Peyer's patch (tissue), 4 donors: ENCODE data around the gene MORF4L2. TPM values are rescaled to one million over a fixed set of nuclear protein-coding genes. Genes with fewer than 3 reads are reported as not detected.

Experiments used
- DNase-seq, 3 donors: peaks; one replicate each; pipeline ENCODE4 v3.0.0-alpha.2; 2017 to 2019
- H3K27ac ChIP-seq, 4 donors: fragments of 200-600 bp; sonication (generic); one replicate each; pipeline ENCODE4 v1.5.1; 2016 to 2019
- H3K27me3 ChIP-seq, 2 donors: fragments of 200-600 bp; sonication (generic); one replicate each; pipeline ENCODE4 v1.5.1; 2019
- H3K36me3 ChIP-seq, 3 donors: fragments of 200-600 bp; sonication (generic); one replicate each; pipeline ENCODE4 v1.5.1; 2016 to 2019
- H3K4me1 ChIP-seq, 4 donors: fragments of 200-600 bp; sonication (generic); one replicate each; pipeline ENCODE4 v1.5.1; 2016 to 2019
- H3K4me3 ChIP-seq, 4 donors: fragments of 200-600 bp; sonication (generic); 1 replicate in 3 of 4; 2 replicates in 1 of 4; pipeline ENCODE4 v1.5.1; 2016 to 2019; ENCODE audit warnings: mild to moderate bottlenecking in 1 of 4
- H3K9me3 ChIP-seq, 4 donors: fragments of 200-600 bp; sonication (generic); one replicate each; pipeline ENCODE4 v1.5.1; 2016 to 2019; ENCODE audit warnings: mild to moderate bottlenecking in 1 of 4
- POLR2A ChIP-seq, 2 donors: fragments of 450-650 bp; IDR thresholded peaks; one replicate each; pipeline ENCODE4 v1.5.1; 2017; ENCODE audit warnings: antibody characterized with exemption in 2 of 2, mild to moderate bottlenecking in 2 of 2, moderate library complexity in 2 of 2
- total RNA-seq, 4 donors: library from RNA; depleted of rRNA; stranded (reverse); fragments of >200 nt; gene quantifications; one replicate each; pipeline ENCODE4 v1.1.0, GENCODE V29; 2016
- TF ChIP-seq, protein P1 (sequence below), 6 experiments: fragments of 450-650 bp in 4 of 6; fragments of 200-600 bp in 2 of 6; sonication (generic) in 1 of 6; IDR thresholded peaks; one replicate each; pipeline ENCODE4 v1.5.1; 2017 to 2019; ENCODE audit warnings: antibody characterized with exemption in 6 of 6, mild to moderate bottlenecking in 3 of 6, moderate library complexity in 1 of 6

MORF4L2 gene
- total RNA-seq, 4 donors from 2014 or later, result 113 to 280 (median 168) TPM

DNA sequence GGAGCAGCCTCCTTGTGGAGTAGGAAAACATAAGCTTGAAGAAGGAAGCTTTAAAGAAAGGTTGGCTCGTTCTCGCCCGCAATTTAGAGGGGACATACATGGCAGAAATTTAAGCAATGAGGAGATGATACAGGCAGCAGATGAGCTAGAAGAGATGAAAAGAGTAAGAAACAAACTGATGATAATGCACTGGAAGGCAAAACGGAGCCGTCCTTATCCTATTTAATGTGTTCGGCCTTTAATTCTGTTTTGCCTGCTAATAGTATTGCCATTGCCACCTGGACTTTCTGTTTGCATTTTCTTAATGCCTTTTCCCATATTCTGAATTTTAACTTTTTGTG lies 56.4 kb downstream of the MORF4L2 start:
- peak overlapping the region; percentile 51 to 76 (median 60) for H3K4me3 ChIP-seq
- no peaks in the 10 kb centered on the region for H3K4me1 ChIP-seq
- H3K27me3 ChIP-seq, result no peaks in the 10 kb centered on the region
- no peaks in the 10 kb centered on the region for H3K36me3 ChIP-seq
- H3K27ac ChIP-seq, result peak overlapping the region; percentile 68 to 90 (median 81)
- H3K9me3 ChIP-seq, result no peaks in the 10 kb centered on the region
- DNase-seq, result no peak
- TF ChIP-seq, protein P1, sequence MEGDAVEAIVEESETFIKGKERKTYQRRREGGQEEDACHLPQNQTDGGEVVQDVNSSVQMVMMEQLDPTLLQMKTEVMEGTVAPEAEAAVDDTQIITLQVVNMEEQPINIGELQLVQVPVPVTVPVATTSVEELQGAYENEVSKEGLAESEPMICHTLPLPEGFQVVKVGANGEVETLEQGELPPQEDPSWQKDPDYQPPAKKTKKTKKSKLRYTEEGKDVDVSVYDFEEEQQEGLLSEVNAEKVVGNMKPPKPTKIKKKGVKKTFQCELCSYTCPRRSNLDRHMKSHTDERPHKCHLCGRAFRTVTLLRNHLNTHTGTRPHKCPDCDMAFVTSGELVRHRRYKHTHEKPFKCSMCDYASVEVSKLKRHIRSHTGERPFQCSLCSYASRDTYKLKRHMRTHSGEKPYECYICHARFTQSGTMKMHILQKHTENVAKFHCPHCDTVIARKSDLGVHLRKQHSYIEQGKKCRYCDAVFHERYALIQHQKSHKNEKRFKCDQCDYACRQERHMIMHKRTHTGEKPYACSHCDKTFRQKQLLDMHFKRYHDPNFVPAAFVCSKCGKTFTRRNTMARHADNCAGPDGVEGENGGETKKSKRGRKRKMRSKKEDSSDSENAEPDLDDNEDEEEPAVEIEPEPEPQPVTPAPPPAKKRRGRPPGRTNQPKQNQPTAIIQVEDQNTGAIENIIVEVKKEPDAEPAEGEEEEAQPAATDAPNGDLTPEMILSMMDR (IDR thresholded peaks at IDR 0.05), result no peak
- TF ChIP-seq POLR2A (IDR thresholded peaks at IDR 0.05), result no peak

DNA sequence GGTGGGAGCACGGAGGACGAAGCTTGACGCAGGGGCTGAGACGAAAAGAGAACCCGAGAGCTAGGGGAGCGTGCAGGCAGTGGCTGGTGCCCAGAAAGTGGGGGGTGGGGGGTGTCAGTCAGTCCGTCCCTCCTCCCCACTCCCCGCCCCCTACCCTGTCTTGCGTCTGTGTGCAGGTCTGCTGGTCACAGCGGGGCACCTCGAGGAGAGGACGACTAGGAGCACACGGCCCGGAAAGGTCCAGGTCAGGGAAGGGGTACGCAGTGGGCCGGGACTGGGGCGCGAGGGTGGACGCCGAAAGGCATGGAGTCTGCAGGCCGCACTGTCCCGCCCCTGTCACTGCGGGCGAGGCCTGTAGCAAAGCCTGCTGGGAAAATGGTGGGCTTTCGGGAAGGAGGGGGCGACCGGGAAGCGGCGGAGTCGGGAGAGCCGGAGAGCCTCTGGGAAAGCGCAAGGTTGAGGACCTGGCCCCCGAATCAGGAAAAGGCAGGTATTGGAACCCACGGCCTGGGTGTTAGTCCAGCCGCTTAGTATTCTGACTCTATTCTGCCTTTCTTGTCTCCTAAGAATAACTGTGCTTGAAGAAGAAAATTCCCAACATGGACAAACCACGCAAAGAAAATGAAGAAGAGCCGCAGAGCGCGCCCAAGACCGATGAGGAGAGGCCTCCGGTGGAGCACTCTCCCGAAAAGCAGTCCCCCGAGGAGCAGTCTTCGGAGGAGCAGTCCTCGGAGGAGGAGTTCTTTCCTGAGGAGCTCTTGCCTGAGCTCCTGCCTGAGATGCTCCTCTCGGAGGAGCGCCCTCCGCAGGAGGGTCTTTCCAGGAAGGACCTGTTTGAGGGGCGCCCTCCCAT lies 57.0 kb downstream of the MORF4L2 start:
- Histone ChIP-seq H3K36me3 (no peaks in the 10 kb centered on the region), H3K9me3 (no peaks in the 10 kb centered on the region), H3K4me3 (peak overlapping the region; percentile 51 to 76 (median 60)), H3K27ac (peak overlapping the region; percentile 68 to 90 (median 81)), H3K4me1 (no peaks in the 10 kb centered on the region), H3K27me3 (no peaks in the 10 kb centered on the region)
- TF ChIP-seq POLR2A (IDR thresholded peaks at IDR 0.05), result no peak
- TF ChIP-seq, protein P1 (IDR thresholded peaks at IDR 0.05), result peak in 1 of 6 experiments; percentile 31
- peak; percentile 28 to 64 (median 62) for DNase-seq

DNA sequence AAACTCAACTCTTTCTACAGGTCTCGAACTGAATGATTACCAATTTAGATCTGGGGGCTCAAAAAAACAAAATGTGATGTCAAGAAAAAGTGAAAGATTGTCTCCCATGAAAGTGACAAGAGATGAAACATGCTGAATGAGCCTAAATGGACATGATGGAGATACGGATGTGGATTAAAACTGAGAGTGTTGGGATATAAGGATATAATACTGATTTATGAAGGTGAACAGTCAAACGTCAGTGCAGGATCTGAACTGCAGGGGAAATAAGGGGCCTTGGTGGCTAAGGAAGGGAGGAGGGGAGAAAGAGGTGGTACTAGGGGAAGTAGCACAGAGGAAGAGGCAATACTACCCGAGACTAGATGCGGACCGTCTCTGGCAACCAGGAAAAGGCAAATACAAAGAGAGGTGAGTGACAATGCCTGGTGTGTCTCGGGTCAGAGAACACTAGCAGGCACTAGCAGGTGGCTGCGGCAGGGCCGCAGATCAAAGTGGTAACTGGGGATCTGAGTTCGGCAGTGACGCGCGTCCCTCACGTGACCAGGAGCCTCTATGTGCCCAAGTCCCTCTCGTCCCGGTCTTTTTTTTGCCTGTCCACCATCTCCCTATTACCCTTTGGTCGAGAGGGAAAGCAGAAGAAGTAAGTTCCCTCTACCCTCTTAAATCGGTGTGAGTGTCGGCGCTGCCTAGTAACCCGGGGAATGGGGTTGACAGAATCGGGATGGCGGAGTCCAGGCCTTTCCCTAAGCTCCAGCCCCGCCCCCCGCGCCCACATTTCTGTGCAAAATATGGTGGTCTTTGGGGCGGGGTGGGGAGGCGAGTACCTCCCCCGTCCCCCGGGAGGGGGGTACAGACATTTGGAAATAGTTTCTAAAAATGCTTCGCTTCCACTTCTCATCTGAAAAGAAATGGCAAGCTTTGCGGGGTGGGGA lies 57.8 kb downstream of the MORF4L2 start, which contains the start of gene TCEAL1:
TCEAL1 (plus strand) TSS at position 590 of the 932 bp plus-strand sequence. CDS start 942 bp downstream, outside the sequence.
- TF ChIP-seq, protein P1 (IDR thresholded peaks at IDR 0.05), result peak in 2 of 6 experiments; percentile 10 to 14
- no peak for TF ChIP-seq POLR2A (IDR thresholded peaks at IDR 0.05)
- H3K4me1 ChIP-seq, result no peaks in the 10 kb centered on the region

DNA sequence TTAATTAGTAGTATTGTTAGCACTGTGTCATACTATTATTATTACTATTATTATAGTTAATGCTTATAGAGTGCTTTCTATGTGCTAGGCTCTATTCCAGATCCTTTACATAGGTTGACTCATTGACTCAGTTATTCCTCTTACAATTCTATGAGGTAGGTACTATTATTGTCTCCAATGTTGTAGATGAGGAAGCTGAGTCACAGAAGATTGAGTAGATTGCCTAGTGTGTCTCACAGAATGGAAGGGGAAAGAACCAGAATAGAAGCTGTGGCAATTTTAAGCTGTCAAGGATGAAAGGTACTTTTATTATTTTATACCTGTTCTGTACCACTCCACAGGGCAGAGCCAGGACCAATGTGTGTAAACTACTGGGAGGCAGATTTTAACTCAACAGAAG lies 59.6 kb downstream of the MORF4L2 start:
- Histone ChIP-seq H3K4me1 (no peaks in the 10 kb centered on the region), H3K9me3 (no peaks in the 10 kb centered on the region), H3K4me3 (no peak overlapping the region), H3K27ac (no peak overlapping the region), H3K27me3 (no peaks in the 10 kb centered on the region), H3K36me3 (no peaks in the 10 kb centered on the region)
- DNase-seq, result no peak
- TF ChIP-seq, protein P1 (IDR thresholded peaks at IDR 0.05), result no peak
- TF ChIP-seq POLR2A (IDR thresholded peaks at IDR 0.05), result no peak

More for the DNA sequence above, 57.8 kb downstream of the MORF4L2 start, which contains the start of gene TCEAL1:
- Histone ChIP-seq H3K27me3 (no peaks in the 10 kb centered on the region), H3K27ac (peak within 1 kb of the TSS; percentile 68 to 90 (median 81)), H3K9me3 (no peaks in the 10 kb centered on the region), H3K36me3 (no peaks in the 10 kb centered on the region), H3K4me3 (peak within 1 kb of the TSS; percentile 51 to 76 (median 60))
- DNase-seq, result peak; percentile 73 to 88 (median 74)

Other genes with a start within 250 kb of the MORF4L2 start
- gene RAB40A, start 167.2 kb downstream of the MORF4L2 start, total RNA-seq, result under 1 TPM in 1 of 4 donors, not detected in 3; 0.70 TPM
- gene TCEAL4, start 101.2 kb downstream of the MORF4L2 start, total RNA-seq, result 10 to 100 TPM; 11.5 to 94.9 (median 18.8) TPM
- 1 to 10 TPM; 3.2 to 9.9 (median 4.8) TPM for gene TCEAL3, start 78.7 kb downstream of the MORF4L2 start, total RNA-seq
- gene TCEAL1, start 57.7 kb downstream of the MORF4L2 start, total RNA-seq, result 10 to 100 TPM; 21.2 to 38.8 (median 31.4) TPM
- not detected for gene TMEM31, start 24.2 kb upstream of the MORF4L2 start, total RNA-seq
- gene PLP1, start 90.1 kb upstream of the MORF4L2 start, total RNA-seq, result 10 to 100 TPM in 1 of 4 donors, 1 to 10 TPM in 3; 1.6 to 12.4 (median 3.1) TPM
- 1 to 10 TPM in 2 of 4 donors, under 1 TPM in 1, not detected in 1; 0.35 to 1.2 (median 1.0) TPM for gene RAB9B, start 145.6 kb upstream of the MORF4L2 start, total RNA-seq